ENCODE measurements around the gene APLP2. TPM values are rescaled to one million over a fixed set of nuclear protein-coding genes. Genes with fewer than 3 reads are reported as not detected.

The APLP2 gene
- total and polyA plus RNA-seq, 2 of the 13 experiments (the other 11 are each of a cell fraction or from before 2014, with no cell fraction given), result 315 to 594 TPM

GRCh38 chr11:130120045-130120444 is 50.4 kb downstream of the APLP2 start (continued):
- TF ChIP-seq ZHX1 (CRISPR knock-in tag; IDR thresholded peaks at IDR 0.05; ENCODE audit: low read depth), result no peak
- no peak for TF ChIP-seq SPEN (CRISPR knock-in tag; IDR thresholded peaks at IDR 0.05; ENCODE audit: low read depth)
- no peak for TF ChIP-seq ZGPAT (CRISPR knock-in tag; IDR thresholded peaks at IDR 0.05)

DNA sequence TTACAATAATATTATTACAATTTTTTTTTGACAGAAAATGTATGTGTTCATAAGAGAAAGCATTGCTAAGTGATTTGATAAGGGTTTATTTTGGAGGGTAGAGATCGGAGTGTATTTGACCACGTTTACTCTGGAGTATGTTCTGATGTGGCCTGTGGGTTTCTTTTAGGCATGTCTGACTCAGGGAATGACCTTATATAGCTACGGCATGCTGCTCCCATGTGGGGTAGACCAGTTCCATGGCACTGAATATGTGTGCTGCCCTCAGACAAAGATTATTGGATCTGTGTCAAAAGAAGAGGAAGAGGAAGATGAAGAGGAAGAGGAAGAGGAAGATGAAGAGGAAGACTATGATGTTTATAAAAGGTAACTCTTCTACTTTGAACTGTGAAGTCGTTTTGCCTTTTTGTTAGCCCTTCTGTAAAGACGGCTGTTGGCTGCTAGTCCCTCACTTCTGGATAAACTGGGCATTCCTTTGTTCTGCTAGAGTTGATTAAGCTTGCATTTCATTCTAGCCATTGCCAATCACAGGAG is 51.8 kb downstream of the APLP2 start:
- in situ Hi-C loops (cut with HindIII; ENCODE audit: extremely low pct_ligation_motif_present, low pct_unique_long_range_greater_than_20kb), result no loop called here
- Histone ChIP-seq H3K9me3 (ENCODE audit: low read length) (no peaks in the 10 kb centered on the region), H3K9ac (ENCODE audit: insufficient read depth, low read depth, low read length) (no peak overlapping the region), H3K4me3 (replicated peaks in 1 of 3; ENCODE audit: insufficient read depth in 1 of 3, low read depth in 2 of 3, low read length in 3 of 3) (no peak overlapping the region), H3K79me2 (ENCODE audit: insufficient read depth, low read length) (peaks cover 50% of the 10 kb centered on the region), H3K4me2 (ENCODE audit: low read depth, low read length) (no peak overlapping the region), H3K27me3 (ENCODE audit: control insufficient read depth in 1 of 2, insufficient read depth in 2 of 2, low read length in 2 of 2) (no peaks in the 10 kb centered on the region), H3K4me1 (ENCODE audit: insufficient read depth, low read length) (peaks cover 58% of the 10 kb centered on the region), H4K20me1 (ENCODE audit: insufficient read depth, low read length) (peaks cover 13% of the 10 kb centered on the region; the same call in 1 of the 2 replicates), H3K27ac (ENCODE audit: extremely low read length, insufficient read depth, low read length) (no peak overlapping the region), H3K36me3 (replicated peaks in 1 of 2; ENCODE audit: control insufficient read depth in 1 of 2, insufficient read depth in 2 of 2, low read length in 2 of 2) (peaks cover 23 to 83% of the 10 kb centered on the region in 2 experiments), H2AFZ (ENCODE audit: low read length) (no peak overlapping the region)
- FAIRE-seq, result no peak
- ChIA-PET CTCF (ENCODE audit: low intra/inter-chr PET ratio, low total read pairs) (no interaction called here), POLR2A (interaction anchor here (3.7 kb wide), 1 partner anchor 120 kb away, joined by 61 read pairs; the partner anchor contains the start of gene PRDM10)
- DNase-seq (ENCODE audit: low spot score), result no peak
- intact Hi-C loops (cut with micrococcal nuclease; ENCODE audit: unreplicated experiment), result no loop called here
- WGBS (ENCODE audit: low lambda C conversion rate), result 89% methylated on average over 5 of the region's 5 CpGs
- no peak for ATAC-seq
- no TSS peak for BruUV-seq (replicated peaks)
- TF ChIP-seq ZNF281 (CRISPR knock-in tag; IDR thresholded peaks at IDR 0.05; ENCODE audit: borderline replicate concordance), result no peak
- TF ChIP-seq ZNF17 (CRISPR knock-in tag; IDR thresholded peaks at IDR 0.05), result no peak
- TF ChIP-seq, protein P1, sequence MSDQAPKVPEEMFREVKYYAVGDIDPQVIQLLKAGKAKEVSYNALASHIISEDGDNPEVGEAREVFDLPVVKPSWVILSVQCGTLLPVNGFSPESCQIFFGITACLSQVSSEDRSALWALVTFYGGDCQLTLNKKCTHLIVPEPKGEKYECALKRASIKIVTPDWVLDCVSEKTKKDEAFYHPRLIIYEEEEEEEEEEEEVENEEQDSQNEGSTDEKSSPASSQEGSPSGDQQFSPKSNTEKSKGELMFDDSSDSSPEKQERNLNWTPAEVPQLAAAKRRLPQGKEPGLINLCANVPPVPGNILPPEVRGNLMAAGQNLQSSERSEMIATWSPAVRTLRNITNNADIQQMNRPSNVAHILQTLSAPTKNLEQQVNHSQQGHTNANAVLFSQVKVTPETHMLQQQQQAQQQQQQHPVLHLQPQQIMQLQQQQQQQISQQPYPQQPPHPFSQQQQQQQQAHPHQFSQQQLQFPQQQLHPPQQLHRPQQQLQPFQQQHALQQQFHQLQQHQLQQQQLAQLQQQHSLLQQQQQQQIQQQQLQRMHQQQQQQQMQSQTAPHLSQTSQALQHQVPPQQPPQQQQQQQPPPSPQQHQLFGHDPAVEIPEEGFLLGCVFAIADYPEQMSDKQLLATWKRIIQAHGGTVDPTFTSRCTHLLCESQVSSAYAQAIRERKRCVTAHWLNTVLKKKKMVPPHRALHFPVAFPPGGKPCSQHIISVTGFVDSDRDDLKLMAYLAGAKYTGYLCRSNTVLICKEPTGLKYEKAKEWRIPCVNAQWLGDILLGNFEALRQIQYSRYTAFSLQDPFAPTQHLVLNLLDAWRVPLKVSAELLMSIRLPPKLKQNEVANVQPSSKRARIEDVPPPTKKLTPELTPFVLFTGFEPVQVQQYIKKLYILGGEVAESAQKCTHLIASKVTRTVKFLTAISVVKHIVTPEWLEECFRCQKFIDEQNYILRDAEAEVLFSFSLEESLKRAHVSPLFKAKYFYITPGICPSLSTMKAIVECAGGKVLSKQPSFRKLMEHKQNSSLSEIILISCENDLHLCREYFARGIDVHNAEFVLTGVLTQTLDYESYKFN (CRISPR knock-in tag; conservative IDR thresholded peaks at IDR 0.05), result no peak
- no peak for TF ChIP-seq TGIF2 (CRISPR knock-in tag; IDR thresholded peaks at IDR 0.05)
- no peak for TF ChIP-seq ZNF614 (CRISPR knock-in tag; IDR thresholded peaks at IDR 0.05; ENCODE audit: borderline replicate concordance)
- no peak for TF ChIP-seq HMGA1 (CRISPR knock-in tag; conservative IDR thresholded peaks at IDR 0.05)
- TF ChIP-seq, protein P2, sequence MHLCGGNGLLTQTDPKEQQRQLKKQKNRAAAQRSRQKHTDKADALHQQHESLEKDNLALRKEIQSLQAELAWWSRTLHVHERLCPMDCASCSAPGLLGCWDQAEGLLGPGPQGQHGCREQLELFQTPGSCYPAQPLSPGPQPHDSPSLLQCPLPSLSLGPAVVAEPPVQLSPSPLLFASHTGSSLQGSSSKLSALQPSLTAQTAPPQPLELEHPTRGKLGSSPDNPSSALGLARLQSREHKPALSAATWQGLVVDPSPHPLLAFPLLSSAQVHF (CRISPR knock-in tag; IDR thresholded peaks at IDR 0.05), result no peak
- TF ChIP-seq ZNF629 (CRISPR knock-in tag; conservative IDR thresholded peaks at IDR 0.05), result no peak

Data from HepG2 (cell line).